ENCODE results near the gene ZMAT5. TPM values are rescaled to one million over a fixed set of nuclear protein-coding genes. Genes with fewer than 3 reads are reported as not detected.
"Not testable (repeated sequence)": the region's sequence is repeated elsewhere in the genome, so short reads cannot be mapped to it uniquely, and the experiment has no call there.

Gene ZMAT5
- total RNA-seq, 1 experiment from 2014 or later: 21.2 TPM

GRCh38 chr22:29786031-29786430 is 19.2 kb upstream of the ZMAT5 start:
- no peak for DNase-seq (ENCODE audit: low spot score)

GRCh38 chr22:29784451-29785361 is 17.9 kb upstream of the ZMAT5 start:
- DNase-seq (ENCODE audit: low spot score): no peak

GRCh38 chr22:29782061-29782845 is 15.4 kb upstream of the ZMAT5 start:
- DNase-seq (ENCODE audit: low spot score): no peak

- no peak for DNase-seq (ENCODE audit: low spot score)
These were observed 14.2 kb upstream of the ZMAT5 start for GRCh38 chr22:29780748-29781676.

GRCh38 chr22:29780220-29780619 is 13.4 kb upstream of the ZMAT5 start:
- DNase-seq (ENCODE audit: low spot score): no peak

- no peak for DNase-seq (ENCODE audit: low spot score)
These were observed 6.4 kb upstream of the ZMAT5 start for GRCh38 chr22:29773233-29773632.

GRCh38 chr22:29772170-29772641 is 5.4 kb upstream of the ZMAT5 start:
- peak; percentile 26 for DNase-seq (ENCODE audit: low spot score)

- no peak for DNase-seq (ENCODE audit: low spot score)
These were observed 3.0 kb upstream of the ZMAT5 start for GRCh38 chr22:29769723-29770321.

GRCh38 chr22:29768052-29768693 is 1.4 kb upstream of the ZMAT5 start:
- no peak for DNase-seq (ENCODE audit: low spot score)

- peak; percentile 77 for DNase-seq (ENCODE audit: low spot score)
These were observed 604 bp upstream of the ZMAT5 start, which contains the start of gene UQCR10 for GRCh38 chr22:29767171-29768051. Gene UQCR10 (plus strand): TSS chr22:29767369. CDS start chr22:29767399, 30 bp downstream.

- no peak for DNase-seq (ENCODE audit: low spot score)
These were observed 739 bp downstream of the ZMAT5 start for GRCh38 chr22:29765905-29766631.

- no peak for DNase-seq (ENCODE audit: low spot score)
These were observed 4.5 kb downstream of the ZMAT5 start for GRCh38 chr22:29762263-29762662.

- no peak for DNase-seq (ENCODE audit: low spot score)
These were observed 7.8 kb downstream of the ZMAT5 start for GRCh38 chr22:29758959-29759358.

- no peak for DNase-seq (ENCODE audit: low spot score)
These were observed 8.7 kb downstream of the ZMAT5 start for GRCh38 chr22:29758068-29758622.

- no peak for DNase-seq (ENCODE audit: low spot score)
These were observed 9.7 kb downstream of the ZMAT5 start for GRCh38 chr22:29757096-29757495.

- no peak for DNase-seq (ENCODE audit: low spot score)
These were observed 10.5 kb downstream of the ZMAT5 start for GRCh38 chr22:29756341-29756740.

- DNase-seq (ENCODE audit: low spot score): no peak
These were observed 10.9 kb downstream of the ZMAT5 start for GRCh38 chr22:29755889-29756288.

GRCh38 chr22:29754658-29755395 is 12.0 kb downstream of the ZMAT5 start:
- not testable (repeated sequence) for DNase-seq (ENCODE audit: low spot score)

Data from H4 (cell line).